ENCODE data around the gene TAF1A.

Gene TAF1A

DNA sequence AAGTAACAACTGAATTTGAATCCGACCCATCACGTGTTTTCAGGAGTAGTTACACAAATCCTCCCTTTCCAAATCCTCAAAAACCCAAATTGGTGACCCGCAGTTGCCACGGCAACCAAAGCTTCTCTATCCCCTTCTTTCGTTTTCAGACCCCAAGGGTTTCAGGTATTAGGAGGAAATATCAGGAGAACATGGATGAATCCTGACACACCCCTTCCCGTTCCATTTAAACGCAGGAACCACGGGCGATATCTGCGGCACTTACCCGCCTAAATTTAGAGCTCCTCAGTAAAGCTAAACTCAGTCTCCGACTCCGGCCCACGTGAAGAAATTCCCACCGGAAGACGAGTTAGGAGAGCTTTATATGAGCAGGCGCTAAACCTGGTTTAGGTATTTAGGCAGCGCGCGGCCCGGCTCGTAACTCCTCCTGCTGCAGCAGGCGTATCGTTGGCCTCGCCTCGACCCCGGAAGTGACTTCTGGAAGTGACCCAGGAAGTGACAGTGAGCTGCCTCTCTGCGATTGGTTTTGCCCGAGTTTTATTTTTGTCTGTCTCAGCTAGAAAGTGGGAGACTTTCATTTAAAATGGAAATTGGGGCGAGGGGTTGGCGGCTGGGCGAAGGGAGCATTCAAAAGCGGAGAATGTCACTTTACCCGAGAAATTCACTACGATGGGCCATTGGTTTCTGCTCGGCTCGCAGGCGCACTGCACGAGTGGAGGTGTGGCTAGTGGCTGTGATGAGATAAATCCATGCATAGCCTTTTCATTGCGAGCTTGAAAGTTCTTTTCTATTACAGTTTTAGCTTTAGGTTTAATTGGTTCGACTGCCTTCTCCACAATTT is at the start of gene TAF1A:
TSS of gene TAF1A (minus strand) at position 472 of the 841 bp plus-strand sequence.
- Histone ChIP-seq H3K27ac (ENCODE audit: low read depth, low read length) (peak within 1 kb of the TSS; percentile 76), H3K4me1 (ENCODE audit: control insufficient read depth, insufficient read depth, low read length) (peaks cover 10% of the 10 kb centered on the region), H3K4me3 (ENCODE audit: low read length) (peak within 1 kb of the TSS; percentile 67), H3K36me3 (ENCODE audit: control insufficient read depth, insufficient read depth, low read length) (no peaks in the 10 kb centered on the region), H3K27me3 (ENCODE audit: control insufficient read depth, insufficient read depth, low read length) (no peaks in the 10 kb centered on the region), H3K9ac (ENCODE audit: low read length) (peak within 1 kb of the TSS; percentile 75)

DNA sequence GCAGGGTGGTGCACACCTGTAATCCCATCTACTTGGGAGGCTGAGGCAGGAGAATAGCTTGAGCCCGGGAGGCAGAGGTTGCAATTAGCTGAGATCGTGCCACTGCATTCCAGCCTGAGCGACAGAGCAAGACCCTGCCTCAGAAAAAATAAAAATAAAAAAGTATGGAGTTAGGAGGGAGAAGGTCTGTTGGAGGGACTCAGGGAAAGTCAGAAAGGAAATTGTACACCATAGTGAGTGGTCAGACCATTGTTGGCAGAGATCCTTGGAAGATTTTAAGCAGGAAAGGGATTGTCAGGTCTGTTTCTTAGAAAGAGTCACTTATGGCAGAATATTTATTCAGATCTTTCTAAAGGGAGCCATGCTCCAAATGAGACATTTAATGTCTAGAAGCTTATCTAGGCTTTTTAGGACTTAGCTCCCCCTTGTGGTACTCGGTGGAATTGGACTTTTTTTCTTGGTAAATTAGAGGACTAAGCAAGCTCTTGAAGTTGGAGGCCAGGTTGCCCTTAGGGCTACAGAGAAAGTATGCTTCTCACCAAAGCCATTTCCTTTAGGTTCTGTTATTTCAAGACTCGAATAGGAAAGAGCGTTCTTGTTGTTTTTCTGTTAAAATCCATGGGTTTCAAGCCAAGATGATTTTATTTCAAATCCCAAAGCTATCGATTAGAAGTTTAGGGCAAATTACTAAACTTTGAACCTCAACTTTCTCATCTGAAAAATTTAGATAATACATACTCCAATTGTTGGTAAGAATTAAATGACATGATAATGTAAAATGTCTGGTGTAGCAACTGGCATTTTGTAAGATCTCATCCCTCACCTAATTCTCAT is 44.7 kb upstream of the TAF1A start:
- Histone ChIP-seq H3K36me3 (ENCODE audit: control insufficient read depth, insufficient read depth, low read length) (peaks cover 14% of the 10 kb centered on the region), H3K27ac (ENCODE audit: low read depth, low read length) (no peak overlapping the region), H3K9ac (ENCODE audit: low read length) (no peak overlapping the region)

DNA sequence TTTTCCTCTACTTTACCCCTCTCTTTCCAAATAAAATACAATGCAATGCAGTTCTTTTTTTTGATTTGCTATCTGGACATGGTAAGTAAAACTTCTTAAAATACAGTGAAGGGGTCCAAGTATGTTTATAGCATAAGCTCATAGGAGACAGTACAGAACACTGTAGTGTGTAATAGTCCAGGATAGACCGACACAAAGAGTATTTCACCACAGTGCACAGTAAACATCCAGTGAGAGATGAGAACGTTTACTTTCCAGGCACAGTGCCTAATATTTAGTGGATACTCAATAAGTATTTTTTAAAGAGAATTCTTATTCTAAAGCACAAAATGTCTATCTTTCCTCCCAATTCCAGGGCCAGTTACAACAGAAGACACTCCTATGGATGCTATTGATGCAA is 43.0 kb upstream of the TAF1A start:
- no peaks in the 10 kb centered on the region for H3K4me1 ChIP-seq (ENCODE audit: control insufficient read depth, insufficient read depth, low read length)
- no peak overlapping the region for H3K27ac ChIP-seq (ENCODE audit: low read depth, low read length)
- H3K36me3 ChIP-seq (ENCODE audit: control insufficient read depth, insufficient read depth, low read length), result peaks cover 22% of the 10 kb centered on the region
- H3K4me3 ChIP-seq (ENCODE audit: low read length), result no peak overlapping the region
- H3K27me3 ChIP-seq (ENCODE audit: control insufficient read depth, insufficient read depth, low read length), result no peaks in the 10 kb centered on the region
- H3K9ac ChIP-seq (ENCODE audit: low read length), result no peak overlapping the region

More for the DNA sequence above, 44.7 kb upstream of the TAF1A start:
- H3K27me3 ChIP-seq (ENCODE audit: control insufficient read depth, insufficient read depth, low read length), result no peaks in the 10 kb centered on the region
- H3K4me1 ChIP-seq (ENCODE audit: control insufficient read depth, insufficient read depth, low read length), result no peaks in the 10 kb centered on the region
- no peak overlapping the region for H3K4me3 ChIP-seq (ENCODE audit: low read length)

DNA sequence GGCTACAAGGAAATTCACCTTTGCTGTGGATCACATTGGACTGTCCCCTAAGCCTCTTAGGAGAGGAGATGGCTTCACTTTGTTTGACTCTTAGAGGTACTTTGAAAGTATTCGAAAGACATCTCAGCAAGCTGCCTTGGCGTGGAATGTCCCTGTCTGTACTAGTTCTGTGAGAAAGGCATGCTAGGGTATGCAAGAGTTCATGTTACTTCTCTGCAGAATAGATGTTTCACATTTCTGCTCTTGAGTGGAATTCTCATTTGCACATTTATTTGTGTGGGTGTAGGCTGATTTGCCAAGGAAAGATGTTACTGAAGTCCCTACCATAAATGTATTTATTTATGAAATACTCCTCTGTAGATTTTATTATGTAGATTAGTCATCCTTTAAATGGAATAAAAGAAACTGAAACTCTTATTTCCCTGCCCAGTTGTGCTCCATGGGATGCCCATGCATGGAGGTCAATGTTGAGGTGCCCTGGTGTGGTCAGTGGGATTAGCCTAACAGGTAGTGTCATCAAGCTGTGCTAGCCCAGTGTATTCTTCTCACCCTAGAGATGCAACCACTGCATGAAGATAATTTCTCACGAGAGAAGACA is 42.0 kb upstream of the TAF1A start:
- H3K4me3 ChIP-seq (ENCODE audit: low read length), result no peak overlapping the region
- no peak overlapping the region for H3K27ac ChIP-seq (ENCODE audit: low read depth, low read length)
- H3K4me1 ChIP-seq (ENCODE audit: control insufficient read depth, insufficient read depth, low read length), result no peaks in the 10 kb centered on the region
- peaks cover 22% of the 10 kb centered on the region for H3K36me3 ChIP-seq (ENCODE audit: control insufficient read depth, insufficient read depth, low read length)
- H3K27me3 ChIP-seq (ENCODE audit: control insufficient read depth, insufficient read depth, low read length), result no peaks in the 10 kb centered on the region
- H3K9ac ChIP-seq (ENCODE audit: low read length), result no peak overlapping the region

DNA sequence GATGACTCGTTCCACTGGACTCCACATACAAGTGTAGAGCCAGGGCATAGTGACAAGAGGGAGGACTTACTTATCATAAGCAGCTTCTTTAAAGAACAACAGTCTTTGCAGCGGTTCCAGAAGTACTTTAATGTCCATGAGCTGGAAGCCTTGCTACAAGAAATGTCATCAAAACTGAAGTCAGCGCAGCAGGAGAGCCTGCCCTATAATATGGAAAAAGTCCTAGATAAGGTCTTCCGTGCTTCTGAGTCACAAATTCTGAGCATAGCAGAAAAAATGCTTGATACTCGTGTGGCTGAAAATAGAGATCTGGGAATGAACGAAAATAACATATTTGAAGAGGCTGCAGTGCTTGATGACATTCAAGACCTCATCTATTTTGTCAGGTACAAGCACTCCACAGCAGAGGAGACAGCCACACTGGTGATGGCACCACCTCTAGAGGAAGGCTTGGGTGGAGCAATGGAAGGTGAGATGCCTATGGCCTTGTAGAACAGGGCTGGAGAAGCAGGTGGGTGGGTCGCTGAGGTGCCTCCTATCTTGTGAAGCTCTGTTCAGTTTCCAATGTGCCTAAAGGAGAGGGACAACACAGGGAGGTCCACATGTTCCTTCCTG is 40.3 kb upstream of the TAF1A start:
- no peaks in the 10 kb centered on the region for H3K27me3 ChIP-seq (ENCODE audit: control insufficient read depth, insufficient read depth, low read length)
- no peak overlapping the region for H3K27ac ChIP-seq (ENCODE audit: low read depth, low read length)
- no peaks in the 10 kb centered on the region for H3K4me1 ChIP-seq (ENCODE audit: control insufficient read depth, insufficient read depth, low read length)
- no peak overlapping the region for H3K4me3 ChIP-seq (ENCODE audit: low read length)
- peaks cover 21% of the 10 kb centered on the region for H3K36me3 ChIP-seq (ENCODE audit: control insufficient read depth, insufficient read depth, low read length)
- no peak overlapping the region for H3K9ac ChIP-seq (ENCODE audit: low read length)

DNA sequence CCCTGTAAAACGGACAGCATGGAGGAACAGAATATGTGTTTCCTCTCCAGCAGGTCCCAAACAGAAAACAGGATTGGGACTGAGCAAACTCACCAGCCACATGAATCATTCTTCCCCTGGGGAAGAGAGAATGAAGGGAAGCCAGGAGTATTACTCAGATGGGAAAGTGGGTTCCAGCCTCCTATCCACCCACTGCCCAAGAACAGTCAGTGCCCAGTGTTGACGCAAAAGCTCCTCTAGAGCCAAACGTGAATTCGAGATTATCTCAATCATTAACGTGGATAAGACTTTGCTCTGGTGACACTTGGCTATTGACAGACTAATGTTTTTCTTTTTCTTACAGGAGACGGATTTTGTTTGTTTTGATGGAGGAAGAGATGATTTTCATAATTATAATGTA is 37.5 kb upstream of the TAF1A start:
- Histone ChIP-seq H3K27ac (ENCODE audit: low read depth, low read length) (no peak overlapping the region), H3K9ac (ENCODE audit: low read length) (no peak overlapping the region), H3K27me3 (ENCODE audit: control insufficient read depth, insufficient read depth, low read length) (no peaks in the 10 kb centered on the region), H3K4me1 (ENCODE audit: control insufficient read depth, insufficient read depth, low read length) (no peaks in the 10 kb centered on the region), H3K4me3 (ENCODE audit: low read length) (no peak overlapping the region), H3K36me3 (ENCODE audit: control insufficient read depth, insufficient read depth, low read length) (peaks cover 16% of the 10 kb centered on the region)

DNA sequence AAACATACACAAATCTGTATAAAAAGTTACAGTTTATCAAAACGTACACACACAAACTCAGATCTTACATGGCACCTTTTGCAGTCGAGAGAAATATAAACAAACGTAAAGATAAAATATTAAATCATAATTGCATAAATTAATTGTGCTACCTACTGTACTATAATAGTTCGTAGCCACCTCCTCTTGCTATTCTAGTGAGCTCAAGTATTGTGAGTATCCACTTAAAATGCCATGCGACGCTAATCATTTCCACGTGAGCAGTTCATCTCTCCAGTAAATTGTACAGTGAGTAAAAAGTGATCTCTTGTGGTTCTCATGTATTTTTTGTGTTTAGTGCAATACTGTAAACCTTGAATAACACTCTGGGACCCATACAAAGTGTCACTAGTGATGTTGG is 34.5 kb upstream of the TAF1A start:
- peaks cover 14% of the 10 kb centered on the region for H3K36me3 ChIP-seq (ENCODE audit: control insufficient read depth, insufficient read depth, low read length)

DNA sequence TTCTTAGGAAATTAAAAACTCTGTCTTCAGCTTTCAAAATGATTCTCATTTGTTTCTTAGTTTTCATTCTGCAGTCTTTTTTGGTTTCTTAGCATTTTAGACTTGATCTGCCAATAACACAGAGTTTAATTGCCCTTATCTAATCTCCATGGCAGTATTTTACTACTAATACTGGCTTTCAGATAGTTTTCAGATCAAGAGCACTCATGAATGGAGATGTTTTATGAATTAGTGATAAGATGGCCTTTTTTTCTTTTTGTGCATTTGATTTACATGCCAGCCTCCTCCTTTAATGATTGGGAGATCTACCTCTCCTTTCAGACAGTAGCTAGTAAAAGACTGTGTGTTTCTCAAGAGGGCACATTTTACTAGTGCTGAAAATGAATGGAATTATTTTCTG is 33.7 kb upstream of the TAF1A start:
- no peak overlapping the region for H3K4me3 ChIP-seq (ENCODE audit: low read length)
- H3K36me3 ChIP-seq (ENCODE audit: control insufficient read depth, insufficient read depth, low read length), result peaks cover 9% of the 10 kb centered on the region
- no peak overlapping the region for H3K27ac ChIP-seq (ENCODE audit: low read depth, low read length)
- no peaks in the 10 kb centered on the region for H3K27me3 ChIP-seq (ENCODE audit: control insufficient read depth, insufficient read depth, low read length)
- no peak overlapping the region for H3K9ac ChIP-seq (ENCODE audit: low read length)
- peaks cover 9% of the 10 kb centered on the region for H3K4me1 ChIP-seq (ENCODE audit: control insufficient read depth, insufficient read depth, low read length)

More for the DNA sequence above, 34.5 kb upstream of the TAF1A start:
- Histone ChIP-seq H3K4me3 (ENCODE audit: low read length) (no peak overlapping the region), H3K4me1 (ENCODE audit: control insufficient read depth, insufficient read depth, low read length) (peaks cover 4% of the 10 kb centered on the region), H3K27ac (ENCODE audit: low read depth, low read length) (no peak overlapping the region), H3K27me3 (ENCODE audit: control insufficient read depth, insufficient read depth, low read length) (no peaks in the 10 kb centered on the region), H3K9ac (ENCODE audit: low read length) (no peak overlapping the region)

DNA sequence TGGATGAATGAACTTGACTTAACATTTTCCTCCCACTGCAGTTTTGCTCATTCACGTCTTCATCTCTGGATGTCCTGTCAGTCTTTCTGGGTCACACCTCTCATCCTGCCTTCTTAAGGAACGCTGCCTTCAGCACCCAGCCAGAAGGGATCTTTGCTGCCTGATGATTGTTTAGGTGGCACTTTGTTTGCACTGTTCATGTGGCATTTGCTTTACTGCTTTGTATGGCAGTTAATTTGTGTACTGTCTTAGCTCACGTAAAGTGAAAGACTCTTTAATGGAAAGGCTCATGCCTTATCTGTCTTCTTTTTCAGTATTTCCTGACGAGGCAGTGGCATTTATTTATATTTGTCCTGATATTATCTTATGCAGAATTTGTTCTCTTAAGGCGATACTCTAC is 33.0 kb upstream of the TAF1A start:
- Histone ChIP-seq H3K27ac (ENCODE audit: low read depth, low read length) (no peak overlapping the region), H3K9ac (ENCODE audit: low read length) (no peak overlapping the region), H3K4me1 (ENCODE audit: control insufficient read depth, insufficient read depth, low read length) (peaks cover 9% of the 10 kb centered on the region), H3K4me3 (ENCODE audit: low read length) (no peak overlapping the region), H3K36me3 (ENCODE audit: control insufficient read depth, insufficient read depth, low read length) (peaks cover 3% of the 10 kb centered on the region), H3K27me3 (ENCODE audit: control insufficient read depth, insufficient read depth, low read length) (no peaks in the 10 kb centered on the region)

DNA sequence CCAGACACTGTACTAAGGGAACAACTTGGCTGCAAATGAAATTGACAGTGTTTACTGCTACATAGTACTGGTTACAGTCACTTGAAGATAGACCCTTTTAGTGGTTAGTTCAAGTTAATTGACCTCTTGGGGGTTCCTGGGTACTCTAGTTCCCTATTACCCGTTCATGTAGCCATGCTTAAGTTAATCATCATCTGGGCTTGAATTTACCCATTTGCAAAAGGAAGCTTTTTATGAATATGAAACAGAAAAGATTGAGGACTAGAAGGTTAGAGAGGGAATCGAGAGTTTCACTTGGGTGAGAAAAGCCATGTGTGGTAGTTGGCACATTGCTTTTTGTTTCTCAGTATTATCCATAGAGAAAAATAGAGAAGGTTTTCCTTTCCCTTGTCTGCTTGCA is 30.8 kb upstream of the TAF1A start:
- Histone ChIP-seq H3K9ac (ENCODE audit: low read length) (no peak overlapping the region), H3K4me3 (ENCODE audit: low read length) (no peak overlapping the region), H3K36me3 (ENCODE audit: control insufficient read depth, insufficient read depth, low read length) (peaks cover 2% of the 10 kb centered on the region)

DNA sequence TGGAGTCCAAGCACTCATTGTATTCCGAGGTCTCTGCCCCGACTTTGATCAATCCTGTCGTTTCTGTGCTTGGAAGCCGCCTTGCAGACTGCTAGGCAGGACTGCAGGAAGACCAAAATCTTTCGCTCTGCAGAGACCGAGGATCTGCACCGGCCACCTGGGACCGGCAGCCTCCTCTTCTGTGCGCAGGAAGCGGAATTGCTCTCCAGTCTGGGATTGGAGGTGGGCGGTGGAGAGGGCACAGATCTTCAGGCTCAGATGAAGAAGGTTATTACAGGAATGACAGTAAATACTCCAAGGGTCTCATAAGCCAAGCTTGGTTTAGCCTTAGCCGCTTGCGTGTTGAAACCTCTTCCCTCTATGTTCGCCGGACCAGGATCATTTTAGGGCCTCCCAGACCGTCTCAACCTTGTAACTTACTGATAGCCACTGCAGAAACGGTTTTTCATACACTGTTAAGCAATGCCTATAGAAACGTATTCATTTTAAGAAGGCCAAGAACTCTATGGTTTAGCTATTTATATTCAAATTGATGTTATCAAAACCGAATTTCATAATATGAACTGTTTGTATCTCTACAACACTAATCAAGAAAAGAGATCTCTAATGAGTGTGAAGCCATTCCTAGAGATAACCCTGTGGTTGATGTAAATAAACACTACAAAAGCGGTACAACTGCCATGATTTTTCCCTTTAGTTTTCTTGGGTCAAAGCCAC is 29.3 kb upstream of the TAF1A start:
- Histone ChIP-seq H3K36me3 (ENCODE audit: control insufficient read depth, insufficient read depth, low read length) (peaks cover under 1% of the 10 kb centered on the region), H3K27me3 (ENCODE audit: control insufficient read depth, insufficient read depth, low read length) (no peaks in the 10 kb centered on the region), H3K4me1 (ENCODE audit: control insufficient read depth, insufficient read depth, low read length) (peaks cover 9% of the 10 kb centered on the region), H3K4me3 (ENCODE audit: low read length) (peak overlapping the region; percentile 89), H3K9ac (ENCODE audit: low read length) (peak overlapping the region; percentile 7), H3K27ac (ENCODE audit: low read depth, low read length) (no peak overlapping the region)

More for the DNA sequence above, 30.8 kb upstream of the TAF1A start:
- peaks cover 9% of the 10 kb centered on the region for H3K4me1 ChIP-seq (ENCODE audit: control insufficient read depth, insufficient read depth, low read length)
- no peaks in the 10 kb centered on the region for H3K27me3 ChIP-seq (ENCODE audit: control insufficient read depth, insufficient read depth, low read length)
- H3K27ac ChIP-seq (ENCODE audit: low read depth, low read length), result no peak overlapping the region
